Femur (tissue), 1 donor: ENCODE results near the gene HS1BP3.

Experiments
- DNase-seq: peaks from one replicate; pipeline ENCODE4 v3.0.0-alpha.2; 2017

Gene HS1BP3

DNA sequence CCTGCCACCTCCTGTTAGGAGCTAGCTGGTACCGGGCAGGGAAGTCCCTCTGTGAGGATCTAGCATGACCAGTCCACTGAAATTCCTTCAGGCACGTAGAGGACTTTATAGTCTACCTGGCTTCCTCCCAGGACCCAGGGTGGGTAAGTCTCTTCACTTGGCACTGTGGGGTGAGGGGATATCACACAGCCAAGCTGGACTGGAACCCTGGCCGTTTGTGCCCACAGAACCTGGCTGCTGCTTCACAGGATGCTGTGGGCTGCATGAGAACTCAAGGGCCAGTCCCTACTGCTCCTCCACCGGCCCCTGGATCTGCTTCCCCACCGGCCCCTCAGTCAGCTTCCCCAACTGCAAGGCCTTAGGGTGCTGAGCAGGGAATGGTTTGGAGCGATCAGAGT is 35.8 kb downstream of the HS1BP3 start:
- DNase-seq, result no peak

DNA sequence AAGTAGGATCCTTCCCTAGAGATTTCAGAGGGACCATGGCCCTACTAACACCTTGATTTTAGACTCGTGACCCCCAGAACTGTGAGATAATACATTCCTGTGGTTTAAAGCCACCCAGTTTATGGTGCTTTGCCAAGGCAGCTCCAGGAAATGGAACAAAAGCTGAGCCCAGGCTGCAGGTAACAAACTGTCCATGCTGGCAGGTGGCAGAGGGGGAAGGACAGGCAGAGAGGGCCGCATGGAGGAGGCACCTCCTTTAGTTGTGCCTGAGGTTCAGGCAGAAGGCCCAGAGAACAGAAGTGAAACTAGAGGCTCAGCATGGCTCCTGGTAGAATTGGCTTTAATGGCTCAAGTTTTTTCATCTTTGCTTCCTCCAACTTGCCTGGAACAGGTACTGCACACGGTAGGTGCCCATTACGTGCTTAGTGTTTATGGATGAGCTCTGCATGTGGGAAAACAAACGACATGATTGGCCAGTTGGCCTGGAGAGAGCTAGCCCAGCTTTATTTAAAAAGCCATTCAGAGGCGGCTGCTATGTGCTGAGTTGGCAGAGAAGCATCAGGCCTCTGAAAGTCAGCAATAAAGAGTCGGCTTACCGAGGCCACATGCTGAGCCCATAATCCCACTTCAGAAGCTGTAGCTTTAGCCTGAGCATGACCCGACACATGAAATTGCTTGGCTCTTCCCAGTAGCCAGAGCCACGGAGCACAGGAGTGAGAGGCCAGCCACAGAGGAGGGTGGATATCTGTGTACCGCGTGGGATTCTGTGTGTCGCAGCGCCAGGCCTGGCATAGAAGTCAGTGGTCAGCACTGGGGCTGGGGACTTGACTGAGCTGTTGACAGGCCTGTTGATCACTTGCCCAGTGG is 36.5 kb downstream of the HS1BP3 start:
- peak; percentile 68 for DNase-seq

DNA sequence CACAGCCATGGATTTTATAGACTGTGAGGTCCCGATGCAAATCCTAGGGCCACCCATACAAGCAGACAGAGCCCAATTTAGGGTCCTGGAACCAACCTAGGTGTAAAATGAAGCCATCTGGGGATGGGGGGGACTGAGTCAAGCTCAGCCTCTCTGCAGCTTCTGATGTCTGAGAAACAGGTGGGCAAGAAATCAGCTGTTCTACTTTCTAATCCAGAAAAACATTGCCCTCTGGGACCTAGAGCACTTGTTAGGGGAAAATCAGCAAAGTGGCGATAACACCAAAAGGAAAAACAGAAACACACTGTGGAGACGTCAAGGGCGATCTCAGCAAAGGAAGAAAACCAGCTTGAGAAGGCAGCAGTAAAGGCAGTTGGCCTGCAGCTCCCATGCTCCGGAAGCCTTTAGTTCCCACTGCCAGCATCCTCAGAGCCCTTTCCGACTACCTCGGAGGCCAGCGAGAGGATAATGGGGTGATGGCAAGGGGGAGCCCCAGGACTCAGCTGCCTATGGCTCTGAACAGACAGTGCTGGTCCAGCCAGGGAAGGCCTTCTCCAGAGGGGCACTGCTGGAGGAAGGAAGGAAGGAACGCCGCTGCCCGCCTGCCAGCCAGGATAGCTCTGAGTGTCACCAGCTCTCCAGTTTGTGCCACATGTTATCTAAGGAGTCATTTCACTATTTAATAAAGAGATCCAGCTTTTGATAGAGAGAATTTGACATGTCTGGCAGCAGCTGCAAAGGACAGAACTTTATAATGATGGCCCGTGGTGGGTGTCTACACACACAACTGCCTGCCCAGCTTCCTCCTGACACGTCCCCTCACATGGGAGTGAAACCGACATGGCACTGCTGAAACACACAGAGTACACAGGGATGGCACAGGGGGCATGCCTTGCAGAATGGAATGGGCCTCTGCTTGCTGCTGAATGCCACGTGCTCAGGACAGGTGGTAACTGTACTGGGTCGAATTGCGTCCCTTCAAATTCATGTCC is 37.7 kb downstream of the HS1BP3 start:
- no peak for DNase-seq

DNA sequence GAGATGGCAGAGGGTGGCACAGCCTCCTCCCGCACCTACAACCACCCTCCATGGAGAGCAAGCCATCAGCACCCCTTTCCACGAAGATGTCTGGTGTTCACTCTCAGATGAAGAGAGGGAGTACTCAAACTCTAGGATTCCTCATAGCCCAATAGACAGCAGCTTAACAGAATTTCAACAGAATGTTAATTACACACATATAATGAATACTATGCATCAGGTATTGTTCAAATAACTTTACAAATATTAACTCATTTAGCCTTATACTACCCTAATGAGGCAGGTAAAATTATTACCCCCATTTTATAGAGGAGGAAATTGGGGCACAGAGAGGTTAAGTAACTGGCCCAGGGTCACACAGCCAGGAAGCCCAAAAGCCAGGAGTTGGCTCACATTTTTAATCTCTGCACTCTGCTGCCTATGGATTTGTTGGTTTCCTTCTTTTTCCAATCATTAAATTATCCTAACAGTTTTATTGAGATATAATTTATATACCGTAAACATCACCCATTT is 39.0 kb downstream of the HS1BP3 start:
- no peak for DNase-seq

DNA sequence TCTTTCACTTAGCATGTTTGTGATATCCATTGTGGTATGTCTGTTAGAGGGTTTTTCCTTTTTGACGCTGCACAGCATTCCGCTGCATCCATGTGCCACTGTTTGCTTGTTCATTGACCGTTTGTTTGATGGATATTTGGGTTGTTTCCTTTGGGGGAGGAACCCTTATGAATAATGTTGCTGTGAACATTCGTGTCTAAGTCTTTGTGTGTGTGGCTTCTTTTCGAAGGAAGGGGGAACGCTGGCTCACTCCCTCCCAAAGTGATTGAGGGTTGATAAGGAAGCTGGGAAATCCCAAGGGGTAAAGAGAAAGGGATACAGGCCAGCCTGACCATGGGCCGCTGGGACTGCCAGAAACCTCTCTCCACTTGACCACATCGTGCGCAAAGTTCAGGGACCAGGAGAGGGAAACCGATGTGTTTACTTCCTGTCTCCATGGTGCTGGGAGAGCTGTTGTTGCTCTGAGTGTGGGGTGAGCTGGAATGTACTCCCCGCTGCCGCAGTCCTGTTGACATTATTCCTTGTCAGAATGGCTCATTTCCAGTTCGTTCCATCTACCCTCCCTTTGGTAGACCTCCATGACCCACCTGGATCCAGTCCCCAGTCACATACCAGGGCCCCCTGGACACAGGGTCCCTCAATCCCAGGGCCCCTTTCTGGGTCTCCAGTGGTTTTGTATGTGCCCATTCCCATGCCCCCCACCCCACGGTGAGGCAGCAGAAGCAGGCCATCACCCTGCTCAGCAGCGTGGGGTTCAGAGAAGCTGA is 39.6 kb downstream of the HS1BP3 start:
- DNase-seq, result peak; percentile 90

DNA sequence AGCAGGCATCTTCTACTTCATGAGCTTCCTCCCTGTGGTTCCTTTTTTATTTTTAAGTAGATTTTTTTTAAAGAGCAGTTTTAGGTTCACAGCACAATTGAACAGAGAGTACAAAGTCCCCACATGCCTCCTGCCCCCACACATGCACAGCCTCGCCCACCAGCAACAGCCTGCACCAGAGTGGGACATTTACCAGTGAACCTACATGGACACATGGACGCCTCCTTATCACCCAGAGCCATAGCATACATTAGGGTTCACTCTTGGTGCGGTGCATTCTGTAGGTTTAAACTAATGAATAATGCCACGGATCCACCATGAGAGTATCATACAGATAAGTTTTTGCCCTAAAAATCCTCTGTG is 40.9 kb downstream of the HS1BP3 start:
- no peak for DNase-seq

DNA sequence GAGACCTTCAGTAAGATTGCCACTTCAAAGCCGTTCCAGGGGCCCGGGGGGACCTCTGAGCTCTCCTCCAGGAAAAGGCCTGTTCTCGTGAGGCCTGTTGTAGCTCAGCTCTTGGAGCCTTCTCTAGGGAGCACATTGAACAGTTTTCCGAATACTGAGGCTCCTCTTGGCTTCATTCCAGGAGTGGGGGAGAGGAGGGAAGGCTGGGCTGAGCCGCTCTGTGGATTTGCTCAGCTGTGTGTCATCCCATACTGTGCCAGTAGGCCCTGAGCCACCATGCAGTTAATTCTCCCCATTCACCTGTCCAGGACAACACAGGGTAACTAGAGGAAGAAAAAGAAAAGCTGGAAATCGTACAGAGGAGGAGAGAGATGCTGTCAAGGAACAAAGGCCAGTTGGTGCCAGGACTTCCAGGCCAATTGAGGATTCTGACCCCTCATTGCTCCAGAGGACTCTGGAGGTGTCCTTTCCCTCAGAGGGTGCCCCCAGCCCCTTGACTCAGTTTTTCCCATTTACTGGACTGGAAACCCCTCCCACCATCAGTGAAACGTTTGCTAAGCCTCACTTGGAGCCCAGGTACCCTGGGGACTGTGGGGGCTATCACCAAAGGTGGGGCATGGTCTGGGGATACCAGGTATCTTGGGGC is 41.4 kb downstream of the HS1BP3 start:
- peak; percentile 71 for DNase-seq

DNA sequence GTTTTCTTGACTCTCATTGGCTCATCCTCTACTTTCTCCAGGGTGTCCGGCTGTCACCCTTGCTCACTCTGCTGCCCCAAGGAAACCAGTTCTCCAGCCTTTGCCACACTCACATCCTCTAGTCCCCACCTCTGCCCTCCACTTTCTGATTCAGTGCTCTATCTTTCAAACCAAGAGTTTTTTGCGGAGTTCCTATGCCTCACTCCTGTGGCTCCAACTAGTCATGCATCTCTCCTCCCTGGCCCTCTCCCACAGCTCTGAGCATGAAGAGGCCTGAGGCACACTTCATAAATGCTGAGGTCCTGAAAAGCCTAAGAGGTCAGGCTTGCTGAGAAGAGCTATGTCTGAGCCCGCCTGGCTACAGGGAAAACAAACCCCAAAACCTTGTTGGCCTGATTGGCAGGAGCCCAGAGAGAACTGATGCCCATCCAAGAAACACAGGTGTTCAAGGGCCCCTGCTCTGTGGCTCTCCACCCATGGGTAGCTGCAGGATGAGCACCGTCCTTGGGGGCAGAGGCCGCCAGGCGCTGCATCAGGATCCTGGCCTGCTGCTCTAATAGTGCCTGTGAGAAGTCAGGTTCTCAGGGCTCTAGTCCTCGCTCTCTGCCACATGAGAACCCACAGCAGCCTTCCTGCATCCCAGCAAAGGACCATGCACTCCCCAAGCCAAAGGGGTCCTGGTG is 42.1 kb downstream of the HS1BP3 start:
- DNase-seq, result no peak

DNA sequence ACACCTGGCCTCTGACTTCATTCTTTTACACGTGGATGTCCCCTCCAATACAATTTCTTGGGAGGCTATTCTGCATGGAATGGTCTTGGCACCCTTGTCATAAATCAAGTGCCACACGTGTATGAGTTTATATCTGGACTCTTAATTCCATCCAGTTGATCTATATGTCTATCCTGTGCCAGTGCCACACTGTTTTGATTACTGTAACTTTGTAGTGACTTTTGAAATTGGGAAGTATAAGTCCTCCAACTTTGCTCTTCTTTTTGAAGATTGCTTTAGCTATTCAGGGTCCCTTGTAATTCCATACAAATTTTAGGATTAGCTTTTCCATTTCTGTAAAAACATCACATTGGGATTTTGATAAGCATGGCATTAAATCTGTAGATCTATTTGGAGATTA is 43.5 kb downstream of the HS1BP3 start:
- no peak for DNase-seq

DNA sequence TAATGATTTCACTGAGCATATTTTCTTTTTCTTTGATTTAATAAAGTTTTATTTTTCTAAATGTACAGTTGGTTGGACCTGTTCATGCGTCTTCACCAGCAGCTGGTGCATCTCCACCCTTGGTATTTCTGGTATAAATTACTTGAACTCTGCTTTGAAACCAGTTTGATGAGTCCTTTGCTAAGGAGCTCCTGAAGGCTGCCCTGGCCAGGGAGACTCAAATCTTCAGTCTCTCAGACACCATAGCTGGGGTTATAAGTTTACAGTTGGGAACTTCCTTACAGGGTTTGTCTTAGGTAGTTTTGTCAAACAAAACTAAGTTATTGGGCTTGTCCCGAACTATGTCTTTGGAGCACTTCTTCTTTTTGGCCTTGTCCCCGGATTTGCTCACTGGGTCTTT is 44.7 kb downstream of the HS1BP3 start:
- DNase-seq, result no peak

DNA sequence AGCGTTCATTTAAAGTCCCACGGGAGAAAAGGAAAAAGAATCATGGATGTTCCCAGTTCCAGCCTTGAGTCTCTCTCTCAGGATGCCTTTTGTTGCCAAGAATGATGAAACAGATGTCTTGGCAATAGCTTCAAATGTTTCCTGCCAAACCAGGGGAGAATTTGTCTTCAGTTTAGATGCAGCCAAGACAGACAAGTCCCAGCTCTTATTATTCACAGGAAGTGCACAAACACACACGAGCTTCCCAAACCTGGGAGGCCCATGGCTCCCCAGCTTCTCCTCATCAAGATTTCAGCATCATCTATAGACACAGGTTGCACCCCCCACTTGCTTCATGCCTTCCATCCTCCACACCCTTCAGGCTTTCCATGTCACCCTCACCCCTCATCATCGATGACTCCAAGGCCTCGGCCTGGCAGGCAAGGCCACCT is 45.9 kb downstream of the HS1BP3 start:
- DNase-seq, result peak; percentile 65

DNA sequence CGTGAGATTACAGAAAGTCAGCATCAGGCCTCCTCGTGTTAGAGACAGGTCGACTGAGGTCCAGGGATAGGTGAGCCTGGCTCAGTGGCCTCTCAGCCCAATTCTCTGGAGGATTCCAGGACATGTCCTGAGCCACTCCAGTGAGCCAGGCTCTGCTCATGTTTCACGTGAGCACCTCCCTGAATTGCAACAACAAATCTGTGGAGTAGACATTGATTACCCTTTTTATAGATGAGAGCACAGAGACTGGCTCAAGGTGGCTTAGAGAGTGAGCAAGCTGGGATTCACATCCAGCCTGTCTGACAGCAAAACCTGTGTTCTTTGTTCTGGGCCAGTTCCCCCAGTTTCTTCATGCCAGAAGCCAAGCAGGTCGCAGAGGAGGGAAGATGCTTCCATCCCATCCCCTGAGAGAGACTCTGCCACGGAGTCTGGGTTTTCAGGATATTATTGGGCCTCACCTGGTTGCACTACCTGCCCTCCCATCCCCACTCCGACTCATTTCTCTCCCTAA is 46.4 kb downstream of the HS1BP3 start:
- DNase-seq, result no peak

DNA sequence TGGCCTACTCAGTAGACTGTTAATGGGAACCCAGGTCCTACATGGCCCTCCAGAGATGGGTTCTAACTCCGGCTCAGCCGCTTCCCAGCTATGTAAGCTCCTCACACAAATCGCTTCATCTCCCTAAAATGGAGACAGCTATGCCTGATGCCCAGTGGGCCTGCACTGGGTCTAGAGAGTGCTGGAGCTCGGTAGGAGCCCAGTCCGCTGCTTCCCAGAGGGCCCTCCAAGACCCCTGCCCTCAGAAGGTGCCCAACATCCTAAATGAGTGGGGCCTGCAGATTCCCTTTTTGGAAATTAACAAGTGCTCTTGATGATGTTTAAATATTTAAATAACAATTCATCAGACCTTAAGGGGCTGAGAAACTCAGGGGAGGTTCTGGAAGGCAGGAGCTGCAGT is 47.1 kb downstream of the HS1BP3 start:
- DNase-seq, result no peak

DNA sequence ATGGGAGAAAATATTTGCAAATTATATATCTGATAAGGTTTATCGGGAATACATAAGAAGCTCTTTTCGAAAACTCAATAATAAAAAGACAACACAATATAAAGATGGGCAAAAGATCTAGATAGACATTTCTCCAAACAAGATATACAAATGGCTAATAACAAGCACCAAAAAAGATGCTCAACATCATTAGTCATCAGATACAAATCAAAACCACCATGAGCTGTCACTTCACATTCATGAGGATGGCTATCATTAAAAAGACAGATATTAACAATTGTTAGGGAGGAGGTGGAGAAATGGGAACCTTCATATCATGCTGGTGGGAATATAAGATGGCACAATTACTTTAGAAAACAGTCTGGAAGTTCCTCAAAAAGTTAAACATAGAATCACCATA is 48.1 kb downstream of the HS1BP3 start:
- DNase-seq, result no peak

DNA sequence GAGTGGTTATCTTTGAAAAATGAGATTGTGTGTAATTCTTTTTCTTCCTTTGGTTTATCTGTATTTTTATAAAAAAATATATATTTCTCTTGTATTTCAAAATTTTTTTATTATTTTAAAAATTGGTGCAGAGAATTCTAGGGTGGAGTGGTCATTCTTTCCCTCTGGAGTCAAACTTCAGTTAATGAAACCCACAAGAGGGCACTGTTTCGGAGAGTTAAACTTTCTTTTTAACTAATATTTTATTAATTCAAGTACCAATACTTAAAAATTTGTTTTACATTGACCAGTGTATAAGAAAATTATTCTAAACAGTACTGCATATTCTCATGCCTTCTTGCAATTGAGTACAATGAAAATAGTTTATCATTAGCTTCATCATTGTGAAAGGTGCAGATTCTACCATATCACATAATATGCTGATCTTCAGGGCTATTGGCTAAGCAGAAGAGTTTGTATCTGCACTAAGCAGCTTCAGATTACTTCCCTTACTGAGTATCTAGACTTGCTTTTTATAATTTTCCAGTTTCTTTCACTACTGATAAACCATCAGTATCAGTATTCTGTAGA is 50.1 kb downstream of the HS1BP3 start:
- no peak for DNase-seq

DNA sequence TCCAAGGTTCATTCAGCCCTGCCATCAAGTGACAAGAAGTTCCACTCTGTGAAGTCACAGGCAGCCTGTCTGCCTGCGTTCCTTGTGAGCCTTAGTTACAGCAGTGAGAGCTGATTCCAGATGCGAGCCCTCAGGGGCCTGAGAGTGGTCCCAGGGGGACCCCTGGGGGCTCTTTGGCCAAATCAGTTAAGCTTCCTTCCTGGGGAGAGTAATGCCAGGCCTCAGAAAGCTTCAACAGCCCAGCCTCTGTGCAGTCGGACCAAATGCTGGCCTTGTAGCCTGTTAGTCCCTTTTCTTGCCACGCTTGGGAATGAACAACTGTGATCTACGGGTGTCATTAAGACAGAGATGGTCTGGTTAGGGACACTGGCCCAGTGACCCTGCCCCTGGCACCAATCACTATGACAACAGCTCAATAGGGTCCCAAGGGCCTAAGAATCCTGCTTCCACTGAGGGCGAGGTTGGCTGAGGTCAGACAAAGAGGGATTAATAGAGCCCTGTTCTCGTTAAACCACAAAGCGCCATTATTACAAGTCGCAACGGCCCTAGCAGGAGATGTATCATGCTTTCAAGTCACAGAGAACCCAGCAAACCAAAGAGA is 50.9 kb downstream of the HS1BP3 start:
- DNase-seq, result peak; percentile 21

DNA sequence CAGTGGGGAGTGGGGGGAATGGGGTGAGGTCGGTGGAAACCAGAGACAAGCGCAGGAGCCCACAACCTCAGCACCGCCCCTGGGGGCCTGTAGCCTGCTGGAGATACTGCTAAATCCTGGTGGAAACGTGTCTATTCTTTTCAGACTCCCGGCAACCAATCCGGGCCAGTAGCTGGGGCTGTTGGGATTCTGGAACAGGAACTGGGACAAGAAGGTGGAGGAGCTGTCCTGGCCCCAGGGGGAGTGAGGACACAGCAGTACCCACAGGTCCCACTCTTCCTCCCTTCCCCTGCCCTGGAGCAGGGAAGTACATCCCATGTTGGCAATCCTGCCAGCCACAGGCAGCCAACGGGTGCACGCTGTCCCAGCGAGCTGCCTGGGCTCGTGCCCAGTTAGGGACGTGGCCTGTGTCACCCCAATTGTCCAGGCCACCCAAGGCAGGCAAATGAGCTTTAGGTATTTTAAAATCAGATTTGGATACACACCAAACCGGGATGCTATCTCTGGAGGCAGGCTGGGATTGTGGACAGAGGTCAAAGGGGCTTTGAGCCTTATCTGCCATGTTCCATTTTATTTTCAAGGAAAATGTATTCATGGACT is 51.8 kb downstream of the HS1BP3 start:
- DNase-seq, result peak; percentile 19

DNA sequence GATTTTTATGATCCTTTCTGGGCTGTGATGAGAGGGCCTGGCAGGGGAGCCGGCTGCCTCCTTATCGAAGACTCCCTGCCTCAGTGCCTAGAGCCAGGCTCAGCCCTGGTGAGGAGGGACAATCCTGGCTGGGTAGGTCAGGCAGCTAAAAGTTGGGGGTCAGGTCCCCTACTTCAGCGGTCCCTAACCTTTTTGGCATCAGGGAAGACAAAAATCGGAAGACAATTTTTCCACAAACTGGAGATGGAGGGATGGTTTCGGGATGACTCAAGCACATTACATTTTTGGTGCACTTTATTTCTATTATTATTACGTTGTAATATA is 53.1 kb downstream of the HS1BP3 start:
- DNase-seq, result no peak

DNA sequence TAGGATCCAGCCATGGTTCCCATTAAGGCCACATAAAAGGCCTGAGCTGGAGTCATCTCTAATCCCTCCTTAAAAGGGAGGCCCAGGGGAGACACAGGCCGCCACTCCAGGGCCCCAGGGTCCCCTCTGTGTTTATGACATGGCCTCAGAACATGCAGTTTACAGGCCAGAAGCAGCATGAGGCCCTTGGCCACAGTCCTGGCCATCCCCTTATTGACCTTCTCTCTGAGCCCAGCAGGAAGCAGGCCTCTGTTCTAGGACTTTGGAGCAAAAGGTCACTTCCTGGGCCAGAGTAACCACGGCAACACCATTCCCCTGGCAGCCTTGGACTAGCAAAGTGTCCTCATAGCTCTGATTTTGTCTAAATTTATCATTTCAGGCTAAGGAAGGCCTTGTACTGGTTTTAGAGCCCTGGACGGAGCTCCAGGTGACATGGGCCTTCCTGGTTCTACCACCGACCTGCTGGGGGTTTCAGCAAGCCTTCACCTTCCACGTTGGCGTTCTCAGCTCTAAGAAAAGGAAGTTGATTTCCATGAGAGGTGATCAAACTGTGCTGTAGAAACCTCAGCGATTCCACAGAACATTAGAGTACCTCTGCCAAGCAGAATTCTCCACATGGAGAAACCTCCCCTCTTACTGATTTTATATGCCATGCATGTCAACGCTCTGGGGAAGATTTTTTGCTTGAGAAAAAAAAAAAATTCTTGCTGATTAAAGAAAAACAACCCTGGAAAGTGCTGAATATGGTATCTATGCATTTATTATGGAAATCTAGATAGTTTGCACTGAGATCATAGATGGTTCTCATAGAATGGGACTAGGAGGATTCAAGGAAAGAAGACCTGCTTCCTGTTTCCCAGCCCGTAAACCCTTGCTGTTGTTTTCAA is 53.7 kb downstream of the HS1BP3 start:
- DNase-seq, result peak; percentile 46
